Naive thymus-derived CD4-positive, alpha-beta T cell (primary cell): Measurements from ENCODE around the gene EHBP1L1. TPM values are rescaled to one million over a fixed set of nuclear protein-coding genes. Genes with fewer than 3 reads are reported as not detected.

Experiments used
- ATAC-seq: fragments of 150-1000 bp; cut with Tn5 transposase; 2 replicates; pipeline ENCODE4 v1.10.0; 2021; ENCODE audit warnings: mild to moderate bottlenecking, moderate library complexity
- CTCF ChIA-PET: fragments of 350-600 bp; sonication (Branson Sonifier 250); formaldehyde crosslinking; loops from one replicate; lab custom pipeline; 2021; ENCODE audit warnings: antibody characterized with exemption; lab: Charles Lee
- POLR2A ChIA-PET: fragments of 350-600 bp; sonication (Branson Sonifier 250); formaldehyde crosslinking; loops from one replicate; lab custom pipeline; 2021; ENCODE audit warnings: antibody characterized with exemption, inconsistent platforms; lab: Charles Lee
- DNase-seq, 9 donors: peaks; one replicate each; pipeline versions ENCODE4 v3.0.0 to v3.0.0-alpha.2; 2020 to 2022; ENCODE audit warnings: mixed read lengths in 1 of 9
- H3K27ac ChIP-seq: one replicate; pipeline ENCODE4 v1.7.0; 2013; ENCODE audit warnings: mild to moderate bottlenecking, low read depth, low read length, moderate library complexity
- H3K27me3 ChIP-seq, 2 donors: one replicate each; pipeline ENCODE4 v1.7.0; 2013; ENCODE audit warnings: low read length in 2 of 2, mild to moderate bottlenecking in 2 of 2, moderate library complexity in 2 of 2; ENCODE audit not compliant: control insufficient read depth in 2 of 2, insufficient read depth in 2 of 2
- H3K36me3 ChIP-seq, 3 experiments: 1 replicate in 2 of 3; 2 replicates in 1 of 3; pipeline ENCODE4 v1.7.0; 2013; ENCODE audit warnings: low read length in 3 of 3, mild to moderate bottlenecking in 3 of 3, moderate library complexity in 1 of 3; ENCODE audit not compliant: insufficient read depth in 3 of 3, control insufficient read depth in 2 of 3
- H3K4me1 ChIP-seq, 2 donors: one replicate each; pipeline ENCODE4 v1.7.0; 2013; ENCODE audit warnings: low read length in 2 of 2, mild to moderate bottlenecking in 2 of 2, moderate library complexity in 1 of 2; ENCODE audit not compliant: control insufficient read depth in 2 of 2, insufficient read depth in 2 of 2
- H3K4me3 ChIP-seq: 2 replicates; pipeline ENCODE4 v1.7.0; 2013; ENCODE audit warnings: mild to moderate bottlenecking, low read length
- H3K9me3 ChIP-seq, 3 experiments: 1 replicate in 2 of 3; 2 replicates in 1 of 3; pipeline ENCODE4 v1.7.0; 2013; ENCODE audit warnings: low read length in 3 of 3; ENCODE audit not compliant: control insufficient read depth in 2 of 3
- H3K27ac Mint-ChIP-seq, 9 donors: one replicate each; pipeline ENCODE4 v1.8.0; 2020 to 2022; ENCODE audit warnings: mixed read lengths in 9 of 9, mild to moderate bottlenecking in 8 of 9, moderate library complexity in 5 of 9, inconsistent platforms in 2 of 9
- H3K27me3 Mint-ChIP-seq, 5 donors: one replicate each; pipeline ENCODE4 v1.8.0; 2021 to 2022; ENCODE audit warnings: mixed read lengths in 5 of 5, mild to moderate bottlenecking in 1 of 5
- H3K36me3 Mint-ChIP-seq, 5 donors: one replicate each; pipeline ENCODE4 v1.8.0; 2020 to 2022; ENCODE audit warnings: mixed read lengths in 5 of 5, mild to moderate bottlenecking in 3 of 5, inconsistent platforms in 1 of 5
- H3K4me1 Mint-ChIP-seq, 7 donors: one replicate each; pipeline ENCODE4 v1.8.0; 2020 to 2022; ENCODE audit warnings: mixed read lengths in 7 of 7, mild to moderate bottlenecking in 3 of 7, inconsistent platforms in 1 of 7
- H3K4me3 Mint-ChIP-seq, 10 donors: one replicate each; pipeline ENCODE4 v1.8.0; 2020 to 2022; ENCODE audit warnings: mild to moderate bottlenecking in 10 of 10, mixed read lengths in 10 of 10, moderate library complexity in 6 of 10, inconsistent platforms in 2 of 10
- H3K9me3 Mint-ChIP-seq, 11 donors: one replicate each; pipeline ENCODE4 v1.8.0; 2020 to 2022; ENCODE audit warnings: mixed read lengths in 11 of 11, mild to moderate bottlenecking in 4 of 11, inconsistent platforms in 1 of 11, moderate library complexity in 1 of 11
- intact Hi-C, 2 donors: fragments of 100-400 bp; cut with micrococcal nuclease; formaldehyde crosslinking; loops; one replicate each; pipeline ENCODE4 v1.15.1; 2023
- polyA plus RNA-seq, 2 donors: library from polyadenylated mRNA; unstranded; fragments of 300-500 nt; fragmentation: Illumina TruSeq; gene quantifications; one replicate each; pipeline ENCODE4 v1.2.3, GENCODE V29; 2021
- total RNA-seq, 6 experiments: library from RNA in 5 of 6; stranded (reverse) in 5 of 6; gene quantifications; 1 replicate in 5 of 6; 2 replicates in 1 of 6; pipeline ENCODE4 v1.2.3 and lab custom pipeline; 2021 to 2026

The EHBP1L1 gene
- total and polyA plus RNA-seq, 7 experiments from 2014 or later = 12.3 to 207 (median 121) TPM

GRCh38 chr11:65613091-65613928 is 37.5 kb downstream of the EHBP1L1 start:
- CTCF ChIA-PET = interaction anchor here (0.7 to 2.6 kb wide), 5 partner anchors 20 to 271 kb away, joined by 3 to 12 read pairs (median 4); partner anchors contain the start of gene ZNRD2
- peaks cover 0 to 15% (median 6%) of the 10 kb centered on the region in 5 donors for H3K36me3 Mint-ChIP-seq

GRCh38 chr11:65615229-65615949 is 39.5 kb downstream of the EHBP1L1 start, which contains the start of gene PCNX3:
PCNX3 (plus strand) TSS chr11:65615776; CDS start chr11:65616312, 536 bp downstream.
- H3K9me3 Mint-ChIP-seq = peaks cover 0 to 2% (median 0%) of the 10 kb centered on the region in 11 donors
- Histone ChIP-seq H3K4me1 (peaks cover 42 to 45% of the 10 kb centered on the region in 2 donors), H3K36me3 (peaks cover 12 to 55% (median 14%) of the 10 kb centered on the region in 3 experiments), H3K27ac (peak within 1 kb of the TSS; percentile 98), H3K4me3 (peak within 1 kb of the TSS; percentile 89), H3K27me3 (no peaks in the 10 kb centered on the region), H3K9me3 (no peaks in the 10 kb centered on the region)
- H3K36me3 Mint-ChIP-seq = peaks cover 0 to 23% (median 3%) of the 10 kb centered on the region in 5 donors
- intact Hi-C loops = loop anchor here (1.0 to 5.0 kb wide), 26 partner anchors 11 to 1298 kb away; partner anchors contain the start of genes C11orf68 (in 2 of the 2), DRAP1 (in 2 of the 2), SIPA1 (in 2 of the 2) and SYVN1 (in 2 of the 2)
- H3K27me3 Mint-ChIP-seq = peaks cover 0 to 6% (median 0%) of the 10 kb centered on the region in 5 donors
- H3K4me1 Mint-ChIP-seq = peaks cover 28 to 49% (median 39%) of the 10 kb centered on the region in 7 donors
- CTCF ChIA-PET = interaction anchor here (0.6 to 2.6 kb wide), 10 partner anchors 11 to 676 kb away, joined by 3 to 12 read pairs (median 4); partner anchors contain the start of genes EHBP1L1, FAM89B, KAT5 and MUS81
- H3K4me3 Mint-ChIP-seq = peak within 1 kb of the TSS; percentile 94 to 99 (median 97)
- peak within 1 kb of the TSS; percentile 90 to 99 (median 97) for H3K27ac Mint-ChIP-seq
- peak; percentile 92 for ATAC-seq
- POLR2A ChIA-PET = interaction anchor here (0.6 to 6.7 kb wide), 41 partner anchors 12 to 652 kb away, joined by 3 to 52 read pairs (median 4); partner anchors contain the start of genes BANF1, CCDC85B, CFL1 and EHBP1L1
- peak; percentile 95 to 100 (median 100) for DNase-seq

More at GRCh38 chr11:65613091-65613928, 37.5 kb downstream of the EHBP1L1 start:
- peaks cover 3 to 51% (median 12%) of the 10 kb centered on the region in 3 experiments for H3K36me3 ChIP-seq
- peaks cover 0 to 6% (median 0%) of the 10 kb centered on the region in 5 donors for H3K27me3 Mint-ChIP-seq
- peaks cover 47 to 55% of the 10 kb centered on the region in 2 donors for H3K4me1 ChIP-seq
- H3K27ac Mint-ChIP-seq = peak overlapping the region in 8 of 9 donors; percentile 54 to 96 (median 85)
- ATAC-seq (no peak), DNase-seq (peak in 2 of 9 donors; percentile 32 to 45)
- no peaks in the 10 kb centered on the region for H3K27me3 ChIP-seq
- no peaks in the 10 kb centered on the region for H3K9me3 ChIP-seq
- peak overlapping the region; percentile 89 for H3K4me3 ChIP-seq
- H3K4me1 Mint-ChIP-seq = peaks cover 40 to 67% (median 52%) of the 10 kb centered on the region in 7 donors
- peak overlapping the region; percentile 98 for H3K27ac ChIP-seq
- peaks cover 0 to 4% (median 0%) of the 10 kb centered on the region in 11 donors for H3K9me3 Mint-ChIP-seq
- H3K4me3 Mint-ChIP-seq = peak overlapping the region; percentile 93 to 99 (median 97)
- POLR2A ChIA-PET = interaction anchor here (0.5 to 6.7 kb wide), 17 partner anchors 13 to 247 kb away, joined by 3 to 52 read pairs (median 8); partner anchors contain the start of genes EHBP1L1, FAM89B, KAT5 and MALAT1
- intact Hi-C loops = no loop called here

GRCh38 chr11:65615950-65616574 is 40.2 kb downstream of the EHBP1L1 start:
- intact Hi-C loops = loop anchor here (1.0 to 5.0 kb wide), 26 partner anchors 10 to 1299 kb away; partner anchors contain the start of genes C11orf68 (in 2 of the 2), DRAP1 (in 2 of the 2), SIPA1 (in 2 of the 2) and SYVN1 (in 2 of the 2)
- Histone ChIP-seq H3K36me3 (peaks cover 12 to 56% (median 17%) of the 10 kb centered on the region in 3 experiments), H3K9me3 (no peaks in the 10 kb centered on the region), H3K27ac (peak overlapping the region; percentile 91), H3K4me3 (peak overlapping the region; percentile 72), H3K4me1 (peaks cover 35 to 39% of the 10 kb centered on the region in 2 donors), H3K27me3 (no peaks in the 10 kb centered on the region)
- H3K27ac Mint-ChIP-seq = peak overlapping the region; percentile 90 to 99 (median 97)
- peaks cover 0 to 24% (median 3%) of the 10 kb centered on the region in 5 donors for H3K36me3 Mint-ChIP-seq
- peaks cover 0 to 6% (median 0%) of the 10 kb centered on the region in 5 donors for H3K27me3 Mint-ChIP-seq
- no peak for DNase-seq
- ATAC-seq = no peak
- peaks cover 22 to 43% (median 33%) of the 10 kb centered on the region in 7 donors for H3K4me1 Mint-ChIP-seq
- H3K4me3 Mint-ChIP-seq = peak overlapping the region; percentile 94 to 99 (median 97)
- ChIA-PET CTCF (interaction anchor here (0.6 to 2.6 kb wide), 5 partner anchors 10 to 287 kb away, joined by 3 to 12 read pairs (median 7); partner anchors contain the start of gene KAT5), POLR2A (interaction anchor here (0.6 to 6.7 kb wide), 24 partner anchors 11 to 651 kb away, joined by 3 to 52 read pairs (median 9); partner anchors contain the start of genes BANF1, CFL1, EHBP1L1 and EIF1AD)
- H3K9me3 Mint-ChIP-seq = peaks cover 0 to 2% (median 0%) of the 10 kb centered on the region in 11 donors

GRCh38 chr11:65616575-65617001 is 40.7 kb downstream of the EHBP1L1 start:
- peaks cover 30 to 34% of the 10 kb centered on the region in 2 donors for H3K4me1 ChIP-seq
- H3K4me3 Mint-ChIP-seq = peak overlapping the region; percentile 91 to 99 (median 94)
- intact Hi-C loops = loop anchor here in 1 of 2 donors (5.0 kb wide), 1 partner anchor 1299 kb away; the partner anchor contains the start of genes PRDX5 and TRMT112
- ATAC-seq (no peak), DNase-seq (no peak)
- H3K27ac ChIP-seq = peak overlapping the region; percentile 91
- ChIA-PET POLR2A (interaction anchor here (1.1 to 6.7 kb wide), 8 partner anchors 10 to 243 kb away, joined by 3 to 52 read pairs (median 14); partner anchors contain the start of genes CFL1, MUS81, RELA and SIPA1), CTCF (interaction anchor here (0.5 to 0.7 kb wide), 3 partner anchors 21 to 243 kb away, joined by 3 to 4 read pairs (median 4); partner anchors contain the start of gene SIPA1)
- no peaks in the 10 kb centered on the region for H3K9me3 ChIP-seq
- H3K27me3 ChIP-seq = no peaks in the 10 kb centered on the region
- H3K9me3 Mint-ChIP-seq = peaks cover 0 to 2% (median 0%) of the 10 kb centered on the region in 11 donors
- H3K27ac Mint-ChIP-seq = peak overlapping the region; percentile 70 to 95 (median 90)
- H3K4me1 Mint-ChIP-seq = peaks cover 22 to 39% (median 30%) of the 10 kb centered on the region in 7 donors
- peaks cover 0 to 24% (median 3%) of the 10 kb centered on the region in 5 donors for H3K36me3 Mint-ChIP-seq
- peak overlapping the region; percentile 72 for H3K4me3 ChIP-seq
- peaks cover 0 to 6% (median 0%) of the 10 kb centered on the region in 5 donors for H3K27me3 Mint-ChIP-seq
- H3K36me3 ChIP-seq = peaks cover 12 to 61% (median 20%) of the 10 kb centered on the region in 3 experiments
